Measurements from ENCODE around the gene KLK10.

DNA sequence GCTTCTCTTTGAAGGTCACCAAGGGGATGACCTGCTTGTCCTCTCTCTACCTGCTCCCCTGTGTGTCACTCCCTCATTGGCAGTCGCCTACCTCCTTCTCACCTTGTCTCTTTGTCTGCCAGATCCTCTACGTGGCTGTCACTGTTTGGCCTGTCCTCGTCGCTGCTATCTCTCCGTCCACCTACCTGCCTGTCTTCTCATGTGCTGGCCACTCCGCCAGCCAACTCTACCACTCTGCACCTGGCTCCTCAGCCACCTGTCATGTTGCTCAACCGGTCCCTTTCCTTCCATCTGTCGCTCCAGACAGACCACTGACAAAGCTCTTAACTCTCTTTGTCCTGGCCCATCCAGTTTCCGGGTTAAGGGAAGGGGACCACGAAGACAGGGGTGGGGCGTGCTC lies 15.2 kb upstream of the KLK10 start, which contains the start of gene KLK12:
- TF ChIP-seq POLR2A (IDR thresholded peaks at IDR 0.05; ENCODE audit: low read depth, low read length) = no peak
- no peak for TF ChIP-seq POLR2AphosphoS5 (IDR thresholded peaks at IDR 0.05; ENCODE audit: low read depth, low read length)
- TF ChIP-seq TAF1 (IDR thresholded peaks at IDR 0.05; ENCODE audit: low read depth, low read length) = no peak
